ENCODE measurements around the gene ALDH8A1.

Gene ALDH8A1

GRCh38 chr6:134948691-134949090 lies 1.2 kb downstream of the ALDH8A1 start:
- DNase-seq: no peak

DNA sequence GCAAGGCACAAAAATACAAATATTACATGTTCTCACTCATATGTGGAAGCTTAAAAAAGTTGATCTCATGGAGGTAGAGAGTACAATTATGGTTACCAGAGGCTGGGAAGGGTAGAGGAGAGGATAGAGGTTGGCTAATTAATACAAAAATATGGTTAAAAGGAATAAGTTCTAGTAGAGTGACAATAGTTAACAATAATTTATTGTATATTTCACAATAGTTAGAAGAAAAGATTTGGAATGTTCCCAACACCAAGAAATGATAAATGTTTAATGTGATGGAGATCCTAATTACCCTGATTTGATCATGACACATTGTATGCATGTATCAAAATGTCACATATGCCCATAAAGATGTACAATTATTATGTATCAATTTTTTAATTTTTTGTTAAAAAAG lies 1.8 kb downstream of the ALDH8A1 start:
- no peak for DNase-seq

DNA sequence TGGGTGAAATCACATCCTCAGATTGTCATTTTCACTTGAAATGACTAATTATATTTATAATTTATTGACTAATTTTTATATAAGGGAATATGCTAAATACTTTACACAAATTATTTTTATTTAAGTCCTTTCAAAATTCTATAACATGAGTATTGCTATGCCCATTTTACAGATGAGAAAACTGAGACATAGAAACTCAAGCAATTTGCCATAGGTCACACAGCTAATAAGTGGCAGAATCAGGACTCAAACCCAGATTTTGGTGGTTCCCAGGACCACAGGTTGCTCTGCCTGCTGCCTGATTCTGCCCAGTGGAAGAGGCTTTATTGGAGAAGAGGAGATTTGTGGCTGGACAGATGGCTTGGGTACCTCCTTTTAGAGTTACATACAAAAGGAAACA lies 4.9 kb downstream of the ALDH8A1 start:
- no peak for DNase-seq

DNA sequence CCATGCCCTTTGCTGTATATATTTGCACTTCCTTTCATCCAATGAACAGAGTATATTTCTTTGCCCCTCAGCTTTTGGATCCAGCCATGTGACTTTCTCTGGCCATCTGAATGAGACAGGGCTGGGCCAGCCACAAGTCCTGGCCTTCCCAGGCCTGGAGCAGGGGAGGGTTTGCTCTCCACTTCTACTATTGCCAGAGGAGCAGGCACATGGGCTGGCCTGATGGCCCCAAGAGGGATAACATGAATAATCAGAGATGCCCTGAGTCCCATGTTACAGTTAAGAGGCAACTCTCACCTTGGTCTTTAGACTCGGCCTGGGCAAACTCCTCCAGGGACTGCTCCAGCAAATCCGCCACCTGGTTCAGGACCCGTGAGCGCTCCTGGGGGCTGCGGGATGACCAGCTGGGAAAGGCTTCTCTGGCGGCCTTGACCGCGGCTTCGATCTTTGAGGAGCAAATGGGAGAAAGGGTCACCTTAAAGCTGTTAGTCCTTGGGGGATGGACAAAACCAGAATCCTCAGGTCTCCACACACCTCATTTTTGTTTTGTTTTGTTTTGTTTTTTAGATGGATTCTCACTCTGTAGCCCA lies 6.3 kb downstream of the ALDH8A1 start:
- DNase-seq: no peak

GRCh38 chr6:134938896-134939295 lies 11.0 kb downstream of the ALDH8A1 start:
- no peak for DNase-seq

- no peak for DNase-seq
Observed at GRCh38 chr6:134937426-134937825, 12.5 kb downstream of the ALDH8A1 start.

DNA sequence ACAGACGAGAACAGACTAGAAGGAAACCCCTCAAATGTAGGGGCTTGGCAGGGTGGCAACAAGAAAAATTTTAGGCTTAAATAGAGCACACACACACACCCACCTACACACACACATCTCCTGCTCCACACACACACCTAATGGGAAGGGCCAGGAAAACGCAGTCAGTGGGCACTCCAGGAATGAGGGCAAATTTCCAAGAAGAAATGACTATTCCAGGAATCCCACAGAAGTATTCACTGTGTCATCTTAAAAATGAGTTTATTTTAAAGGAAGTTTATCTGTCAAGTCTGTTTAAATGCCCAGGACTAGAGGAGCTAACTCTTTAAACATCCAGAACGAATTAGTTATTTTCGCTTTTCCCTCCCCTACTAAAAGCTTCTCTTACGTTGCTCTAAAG lies 13.0 kb downstream of the ALDH8A1 start:
- no peak for DNase-seq

GRCh38 chr6:134936476-134936875 lies 13.4 kb downstream of the ALDH8A1 start:
- no peak for DNase-seq

- no peak for DNase-seq
Observed at GRCh38 chr6:134934793-134935485, 15.0 kb downstream of the ALDH8A1 start.

DNA sequence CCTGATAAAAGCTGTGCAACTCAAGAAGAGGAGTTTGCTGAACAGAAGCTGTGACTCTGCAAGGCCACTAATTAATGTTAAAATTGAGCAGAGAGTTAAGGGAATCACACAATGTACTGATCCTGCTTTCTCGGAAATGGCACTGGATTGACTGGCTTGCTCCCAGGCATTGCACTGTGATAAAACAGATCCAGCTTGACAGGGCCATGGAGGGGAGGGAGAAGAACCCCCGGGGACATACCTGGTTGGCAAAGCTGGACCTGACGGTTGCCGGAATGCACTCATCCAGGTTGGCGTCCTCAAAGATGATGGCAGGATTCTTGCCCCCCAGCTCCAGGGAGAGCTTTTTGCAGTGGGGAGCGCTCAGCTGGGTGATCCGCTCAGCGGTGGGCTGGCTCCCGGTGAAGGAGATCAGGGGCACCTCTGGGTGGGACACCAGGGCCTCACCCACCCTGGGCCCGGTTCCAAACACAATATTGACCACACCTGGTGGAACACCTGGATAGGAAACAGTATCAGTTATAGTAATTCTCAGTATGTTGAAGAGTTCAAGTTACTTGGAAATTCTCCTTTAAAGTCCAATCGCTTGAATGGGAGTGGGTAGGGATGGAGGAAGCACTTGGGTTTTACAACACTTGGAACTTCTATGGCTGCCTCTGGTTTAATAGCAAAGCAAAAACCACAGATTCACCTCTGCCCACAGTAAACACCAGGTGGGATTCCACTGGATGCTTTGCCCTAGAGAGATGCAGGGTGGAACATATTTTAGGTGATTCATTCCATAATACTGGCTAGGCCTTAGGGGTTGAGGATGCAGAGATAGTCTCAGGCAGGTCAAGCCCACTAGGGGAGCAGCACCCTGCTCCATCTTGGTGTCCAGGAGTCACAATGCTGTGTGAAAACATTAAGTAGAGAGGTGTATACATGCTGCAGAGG lies 17.1 kb downstream of the ALDH8A1 start:
- DNase-seq: no peak

GRCh38 chr6:134932098-134932497 lies 17.8 kb downstream of the ALDH8A1 start:
- no peak for DNase-seq

DNA sequence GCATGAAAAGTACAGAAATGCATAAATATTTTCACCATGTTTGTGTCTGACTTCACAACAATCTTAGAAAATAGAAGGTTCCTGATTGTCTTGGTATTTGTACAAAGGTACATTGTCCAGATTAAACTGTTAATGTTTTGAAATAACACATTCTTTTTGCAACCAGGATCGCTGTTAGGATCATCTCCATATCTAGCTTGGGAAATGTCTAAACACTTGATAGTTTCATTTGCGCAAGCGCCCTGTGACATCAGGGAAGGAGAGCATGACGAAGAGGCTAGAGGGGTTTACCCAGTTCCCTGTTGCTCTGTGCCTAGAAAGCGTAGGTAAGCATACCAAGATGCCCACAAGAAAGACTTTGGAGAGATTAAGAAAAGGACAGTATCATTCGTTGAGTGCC lies 19.4 kb downstream of the ALDH8A1 start:
- no peak for DNase-seq

DNA sequence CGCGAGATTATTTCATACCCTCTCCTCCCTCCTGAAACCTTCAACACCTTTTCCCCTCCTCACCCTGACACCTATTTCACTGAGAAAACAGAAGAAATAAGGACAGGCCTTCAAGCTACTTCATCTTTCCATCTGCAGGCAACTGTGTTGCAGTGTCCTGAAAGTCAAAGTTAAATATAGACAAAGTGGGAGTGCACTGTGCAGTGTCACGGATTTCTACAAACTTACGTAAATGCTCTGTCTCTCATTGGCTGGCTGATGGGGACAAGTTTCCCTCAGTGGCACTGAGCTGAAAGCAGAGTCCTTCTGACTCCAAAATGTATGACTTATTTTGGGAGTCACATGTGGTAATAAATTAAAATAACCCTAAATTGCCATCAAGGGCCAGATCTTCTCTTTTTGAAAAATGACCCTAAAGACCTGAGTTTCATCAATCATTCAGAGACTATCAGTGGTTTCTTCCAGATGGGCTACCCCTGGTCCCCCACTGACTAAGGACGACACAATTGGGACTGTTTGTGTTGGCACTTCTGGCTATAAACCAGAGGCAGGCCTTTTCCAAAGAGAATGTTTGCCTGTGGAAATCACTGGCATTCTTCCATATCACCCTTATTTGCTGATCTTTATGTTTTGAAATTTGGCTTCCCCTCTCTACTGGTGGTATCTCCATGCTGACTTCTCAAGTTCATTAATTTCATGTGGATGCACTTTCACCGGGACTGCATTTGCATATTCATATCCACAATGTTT lies 21.6 kb downstream of the ALDH8A1 start:
- DNase-seq: no peak

DNA sequence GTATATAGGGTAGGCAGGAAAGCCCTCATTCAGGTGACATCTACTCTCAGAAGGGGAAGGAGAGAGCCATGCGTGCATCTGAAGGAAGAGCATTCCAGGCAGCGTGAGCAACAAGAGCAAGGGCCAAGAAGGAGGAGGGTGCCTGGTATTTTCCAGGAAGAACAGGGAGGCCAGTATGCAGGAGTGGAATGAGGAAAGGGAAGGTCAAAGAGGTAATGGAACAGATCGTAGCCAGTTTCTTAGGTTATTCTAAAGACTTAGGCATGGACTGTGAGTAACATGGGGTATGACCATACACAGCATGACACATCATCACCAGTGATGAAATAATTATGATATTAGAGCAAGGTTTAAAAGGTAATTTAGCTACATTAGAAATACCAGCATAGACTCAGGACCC lies 24.1 kb downstream of the ALDH8A1 start:
- DNase-seq: no peak

- DNase-seq: no peak
Observed at GRCh38 chr6:134921721-134922261, 28.1 kb downstream of the ALDH8A1 start.

- DNase-seq: no peak
Observed at GRCh38 chr6:134921276-134921675, 28.6 kb downstream of the ALDH8A1 start.

DNA sequence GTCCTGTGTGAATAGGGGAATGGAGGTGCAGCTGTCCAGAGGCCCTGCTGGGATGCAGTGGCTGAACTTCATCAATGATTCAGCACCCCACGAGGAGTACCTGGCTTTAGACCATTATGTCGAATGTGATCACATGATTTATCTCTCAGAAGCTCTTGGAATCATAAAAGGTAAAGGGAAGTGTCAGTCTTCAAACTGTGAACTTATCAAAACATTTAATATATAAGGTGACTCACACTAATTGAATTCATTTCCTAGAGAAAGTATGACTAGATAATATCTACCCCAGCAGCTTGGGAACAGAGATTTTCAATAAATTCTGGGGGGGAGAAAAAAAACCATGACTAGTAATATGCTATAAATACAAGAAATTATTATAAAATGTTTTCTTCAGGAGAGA lies 29.5 kb downstream of the ALDH8A1 start:
- no peak for DNase-seq

DNA sequence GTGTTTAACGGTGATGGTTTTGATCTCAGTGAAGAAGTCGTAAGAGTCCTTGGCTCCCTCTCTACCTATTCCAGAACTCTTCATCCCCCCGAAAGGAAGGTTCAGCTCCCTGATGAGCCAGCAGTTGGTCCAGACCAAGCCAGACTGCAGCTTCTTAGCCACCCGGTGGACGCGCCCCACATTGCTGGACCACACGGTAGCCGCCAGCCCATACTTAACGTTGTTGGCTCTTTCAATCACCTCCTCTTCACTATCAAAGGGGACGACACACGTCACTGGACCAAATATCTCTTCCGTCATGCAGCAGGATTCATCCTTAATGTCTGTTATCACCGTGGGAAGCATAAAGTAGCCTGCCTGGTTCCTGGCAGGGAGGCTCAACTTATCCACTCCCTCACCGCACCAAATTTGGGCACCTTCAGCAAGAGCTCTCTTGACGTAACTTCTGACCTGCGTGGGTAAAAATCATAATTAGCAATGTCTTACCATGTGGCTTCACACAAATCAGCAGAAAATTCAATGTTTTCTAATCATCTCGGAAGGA lies 31.4 kb downstream of the ALDH8A1 start:
- DNase-seq: no peak

DNA sequence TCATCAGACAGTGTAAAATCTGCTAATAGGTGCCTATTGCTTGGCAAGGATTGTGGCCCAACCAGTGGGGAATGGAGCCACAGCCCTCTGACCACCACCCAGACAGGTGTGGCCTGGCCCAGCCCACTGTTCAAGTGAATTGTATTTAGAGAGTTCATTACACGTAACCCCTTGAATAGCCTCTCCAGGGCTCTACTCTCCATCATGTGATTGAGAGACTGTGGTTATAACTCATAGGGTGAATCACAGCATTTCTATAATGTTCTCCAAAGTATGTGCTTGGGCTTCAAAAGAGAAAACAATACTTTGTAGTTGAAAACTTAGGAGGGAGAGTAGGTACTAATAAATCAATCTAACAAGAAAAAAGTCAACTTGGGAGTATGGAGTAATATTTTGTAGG lies 38.4 kb downstream of the ALDH8A1 start:
- DNase-seq: no peak

DNA sequence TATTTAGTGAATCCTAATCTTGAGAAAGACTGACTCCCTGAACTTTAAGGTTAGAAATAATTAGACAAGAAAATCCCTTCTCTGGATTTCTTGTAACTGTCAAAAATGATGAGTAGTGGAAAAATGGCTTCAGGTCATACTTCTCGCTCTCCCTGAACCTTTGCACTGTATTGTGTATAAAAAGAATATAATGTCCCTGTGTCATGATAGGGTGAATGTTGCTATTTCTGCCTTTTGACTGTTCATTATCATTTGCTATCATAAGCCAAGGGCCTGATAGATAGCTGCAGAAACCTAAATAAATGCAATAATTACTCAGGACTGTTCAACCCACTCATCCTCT lies 39.3 kb downstream of the ALDH8A1 start:
- DNase-seq: no peak

- no peak for DNase-seq
Observed at GRCh38 chr6:134909701-134910592, 40.0 kb downstream of the ALDH8A1 start.
